SK-N-SH (cell line): ENCODE measurements around the gene METTL4.

Experiments
- TF ChIP-seq, protein P1 (sequence below): fragments of 200-600 bp; sonication (generic); IDR thresholded peaks from 2 replicates; pipeline ENCODE4 v1.6.1; 2017; ENCODE audit warnings: antibody characterized with exemption, mild to moderate bottlenecking, moderate library complexity
- TF ChIP-seq, protein P2 (sequence below): IDR thresholded peaks from 2 replicates; pipeline ENCODE4 v1.4.0; 2012; ENCODE audit warnings: low read depth, borderline replicate concordance

DNA sequence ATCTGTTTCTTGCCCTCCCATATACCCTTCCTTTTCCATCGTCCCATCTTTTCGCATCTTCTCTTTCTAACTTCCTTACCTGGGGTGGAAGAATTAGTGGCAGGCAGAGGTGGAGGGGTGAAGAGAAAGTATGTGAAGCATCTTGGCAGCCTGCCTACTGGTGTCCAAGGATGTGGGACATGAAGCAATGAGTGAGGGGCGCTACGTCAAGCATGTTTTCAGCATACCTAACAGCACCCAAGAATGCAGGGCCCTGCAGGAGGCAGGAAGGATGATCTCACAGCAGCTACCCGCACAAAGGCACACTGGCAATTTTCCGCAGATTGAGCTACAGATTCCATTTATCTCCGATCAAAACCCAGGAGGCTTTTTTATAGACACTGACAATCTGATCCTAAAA lies 42.2 kb downstream of the METTL4 start:
- TF ChIP-seq, protein P1, sequence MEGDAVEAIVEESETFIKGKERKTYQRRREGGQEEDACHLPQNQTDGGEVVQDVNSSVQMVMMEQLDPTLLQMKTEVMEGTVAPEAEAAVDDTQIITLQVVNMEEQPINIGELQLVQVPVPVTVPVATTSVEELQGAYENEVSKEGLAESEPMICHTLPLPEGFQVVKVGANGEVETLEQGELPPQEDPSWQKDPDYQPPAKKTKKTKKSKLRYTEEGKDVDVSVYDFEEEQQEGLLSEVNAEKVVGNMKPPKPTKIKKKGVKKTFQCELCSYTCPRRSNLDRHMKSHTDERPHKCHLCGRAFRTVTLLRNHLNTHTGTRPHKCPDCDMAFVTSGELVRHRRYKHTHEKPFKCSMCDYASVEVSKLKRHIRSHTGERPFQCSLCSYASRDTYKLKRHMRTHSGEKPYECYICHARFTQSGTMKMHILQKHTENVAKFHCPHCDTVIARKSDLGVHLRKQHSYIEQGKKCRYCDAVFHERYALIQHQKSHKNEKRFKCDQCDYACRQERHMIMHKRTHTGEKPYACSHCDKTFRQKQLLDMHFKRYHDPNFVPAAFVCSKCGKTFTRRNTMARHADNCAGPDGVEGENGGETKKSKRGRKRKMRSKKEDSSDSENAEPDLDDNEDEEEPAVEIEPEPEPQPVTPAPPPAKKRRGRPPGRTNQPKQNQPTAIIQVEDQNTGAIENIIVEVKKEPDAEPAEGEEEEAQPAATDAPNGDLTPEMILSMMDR = no peak
- TF ChIP-seq, protein P2, sequence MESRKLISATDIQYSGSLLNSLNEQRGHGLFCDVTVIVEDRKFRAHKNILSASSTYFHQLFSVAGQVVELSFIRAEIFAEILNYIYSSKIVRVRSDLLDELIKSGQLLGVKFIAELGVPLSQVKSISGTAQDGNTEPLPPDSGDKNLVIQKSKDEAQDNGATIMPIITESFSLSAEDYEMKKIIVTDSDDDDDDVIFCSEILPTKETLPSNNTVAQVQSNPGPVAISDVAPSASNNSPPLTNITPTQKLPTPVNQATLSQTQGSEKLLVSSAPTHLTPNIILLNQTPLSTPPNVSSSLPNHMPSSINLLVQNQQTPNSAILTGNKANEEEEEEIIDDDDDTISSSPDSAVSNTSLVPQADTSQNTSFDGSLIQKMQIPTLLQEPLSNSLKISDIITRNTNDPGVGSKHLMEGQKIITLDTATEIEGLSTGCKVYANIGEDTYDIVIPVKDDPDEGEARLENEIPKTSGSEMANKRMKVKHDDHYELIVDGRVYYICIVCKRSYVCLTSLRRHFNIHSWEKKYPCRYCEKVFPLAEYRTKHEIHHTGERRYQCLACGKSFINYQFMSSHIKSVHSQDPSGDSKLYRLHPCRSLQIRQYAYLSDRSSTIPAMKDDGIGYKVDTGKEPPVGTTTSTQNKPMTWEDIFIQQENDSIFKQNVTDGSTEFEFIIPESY = no peak
